ENCODE measurements around the gene HTR7. TPM values are rescaled to one million over a fixed set of nuclear protein-coding genes. Genes with fewer than 3 reads are reported as not detected.
A peak's percentile ranks its signal among the peaks of the same experiment; 100 is the strongest.

The HTR7 gene
- total RNA-seq, 1 donor from 2014 or later: 0.64 TPM

GRCh38 chr10:90856964-90857634, 740 bp downstream of the HTR7 start:
- DNase-seq: no peak
- Histone ChIP-seq H3K9me3 (no peaks in the 10 kb centered on the region), H3K4me1 (peaks cover 10% of the 10 kb centered on the region), H3K36me3 (no peaks in the 10 kb centered on the region), H3K27ac (peak overlapping the region; percentile 24), H3K27me3 (peaks cover 54% of the 10 kb centered on the region), H3K4me3 (peak overlapping the region; percentile 65)
- TF ChIP-seq, protein P1, sequence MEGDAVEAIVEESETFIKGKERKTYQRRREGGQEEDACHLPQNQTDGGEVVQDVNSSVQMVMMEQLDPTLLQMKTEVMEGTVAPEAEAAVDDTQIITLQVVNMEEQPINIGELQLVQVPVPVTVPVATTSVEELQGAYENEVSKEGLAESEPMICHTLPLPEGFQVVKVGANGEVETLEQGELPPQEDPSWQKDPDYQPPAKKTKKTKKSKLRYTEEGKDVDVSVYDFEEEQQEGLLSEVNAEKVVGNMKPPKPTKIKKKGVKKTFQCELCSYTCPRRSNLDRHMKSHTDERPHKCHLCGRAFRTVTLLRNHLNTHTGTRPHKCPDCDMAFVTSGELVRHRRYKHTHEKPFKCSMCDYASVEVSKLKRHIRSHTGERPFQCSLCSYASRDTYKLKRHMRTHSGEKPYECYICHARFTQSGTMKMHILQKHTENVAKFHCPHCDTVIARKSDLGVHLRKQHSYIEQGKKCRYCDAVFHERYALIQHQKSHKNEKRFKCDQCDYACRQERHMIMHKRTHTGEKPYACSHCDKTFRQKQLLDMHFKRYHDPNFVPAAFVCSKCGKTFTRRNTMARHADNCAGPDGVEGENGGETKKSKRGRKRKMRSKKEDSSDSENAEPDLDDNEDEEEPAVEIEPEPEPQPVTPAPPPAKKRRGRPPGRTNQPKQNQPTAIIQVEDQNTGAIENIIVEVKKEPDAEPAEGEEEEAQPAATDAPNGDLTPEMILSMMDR (IDR thresholded peaks at IDR 0.05): no peak
- intact Hi-C loops (cut with DNase I): no loop called here
- ATAC-seq: peak; percentile 12

GRCh38 chr10:90856261-90856660, 1.6 kb downstream of the HTR7 start:
- DNase-seq (no peak), ATAC-seq (no peak)
- intact Hi-C loops (cut with DNase I): no loop called here
- TF ChIP-seq, protein P1 (IDR thresholded peaks at IDR 0.05): no peak
- Histone ChIP-seq H3K36me3 (no peaks in the 10 kb centered on the region), H3K4me3 (no peak overlapping the region), H3K4me1 (peaks cover 10% of the 10 kb centered on the region), H3K27me3 (peaks cover 61% of the 10 kb centered on the region), H3K9me3 (no peaks in the 10 kb centered on the region), H3K27ac (no peak overlapping the region)

GRCh38 chr10:90855126-90855525, 2.7 kb downstream of the HTR7 start:
- ATAC-seq (no peak), DNase-seq (no peak)
- Histone ChIP-seq H3K27me3 (peaks cover 64% of the 10 kb centered on the region), H3K4me1 (peaks cover 10% of the 10 kb centered on the region), H3K4me3 (no peak overlapping the region), H3K36me3 (no peaks in the 10 kb centered on the region), H3K27ac (no peak overlapping the region), H3K9me3 (no peaks in the 10 kb centered on the region)
- intact Hi-C loops (cut with DNase I): no loop called here
- TF ChIP-seq, protein P1 (IDR thresholded peaks at IDR 0.05): no peak

DNA sequence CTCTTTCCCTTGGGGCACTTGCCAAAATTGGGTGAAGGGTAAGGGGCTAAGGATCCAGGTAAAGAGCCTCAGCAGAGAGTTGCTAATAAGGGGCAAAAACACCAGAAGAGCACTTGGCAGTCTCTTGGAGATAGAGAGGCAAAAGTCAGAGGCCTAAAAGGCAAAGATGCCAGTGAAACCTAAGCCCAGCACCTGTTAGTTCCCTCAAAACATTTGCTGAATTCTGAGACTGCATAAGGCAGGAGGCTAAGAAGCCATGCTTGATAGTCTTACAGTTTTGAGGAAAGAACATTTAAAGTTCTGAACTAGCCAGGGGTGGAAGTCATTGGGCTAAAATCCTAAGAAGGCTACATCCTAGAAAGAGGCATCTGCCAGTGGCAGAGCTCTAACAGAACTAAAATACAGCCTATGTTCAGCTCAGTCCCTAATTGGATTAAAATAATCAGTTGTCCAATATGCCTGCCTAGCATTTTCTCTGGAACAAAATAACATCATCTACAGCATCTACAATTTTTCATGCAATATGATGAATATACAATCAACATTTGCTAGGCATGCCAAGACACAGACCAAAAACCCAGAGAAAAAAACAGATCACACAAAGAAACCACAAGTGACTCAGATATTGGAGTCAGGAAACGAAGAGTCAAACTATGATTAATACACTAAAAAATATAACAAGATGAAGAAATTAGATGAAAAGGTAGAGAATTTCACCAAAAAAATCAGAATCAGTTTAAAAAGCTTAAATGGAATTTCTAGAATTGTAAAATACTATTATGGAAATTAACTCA, 7.7 kb downstream of the HTR7 start:
- TF ChIP-seq, protein P1 (IDR thresholded peaks at IDR 0.05): no peak
- ATAC-seq: no peak
- no peak overlapping the region for H3K27ac ChIP-seq

GRCh38 chr10:90847436-90847835, 10.4 kb downstream of the HTR7 start:
- H3K27ac ChIP-seq: no peak overlapping the region
- TF ChIP-seq, protein P1 (IDR thresholded peaks at IDR 0.05): no peak
- DNase-seq (no peak), ATAC-seq (no peak)
- H3K9me3 ChIP-seq: no peaks in the 10 kb centered on the region
- peaks cover 14% of the 10 kb centered on the region for H3K27me3 ChIP-seq
- intact Hi-C loops (cut with DNase I): no loop called here
- no peaks in the 10 kb centered on the region for H3K4me1 ChIP-seq
- H3K36me3 ChIP-seq: no peaks in the 10 kb centered on the region
- no peak overlapping the region for H3K4me3 ChIP-seq

More for the DNA sequence above, 7.7 kb downstream of the HTR7 start:
- no peaks in the 10 kb centered on the region for H3K9me3 ChIP-seq
- no peaks in the 10 kb centered on the region for H3K4me1 ChIP-seq
- DNase-seq: no peak
- no peaks in the 10 kb centered on the region for H3K36me3 ChIP-seq
- intact Hi-C loops (cut with DNase I): no loop called here
- H3K27me3 ChIP-seq: peaks cover 41% of the 10 kb centered on the region
- H3K4me3 ChIP-seq: no peak overlapping the region

Measured in upper lobe of right lung (tissue), 1 donor.